ENCODE measurements around the gene EIF3C.
A peak's percentile ranks its signal among the peaks of the same experiment; 100 is the strongest.
"Not testable (repeated sequence)": the region's sequence is repeated elsewhere in the genome, so short reads cannot be mapped to it uniquely, and the experiment has no call there.

EIF3C gene

DNA sequence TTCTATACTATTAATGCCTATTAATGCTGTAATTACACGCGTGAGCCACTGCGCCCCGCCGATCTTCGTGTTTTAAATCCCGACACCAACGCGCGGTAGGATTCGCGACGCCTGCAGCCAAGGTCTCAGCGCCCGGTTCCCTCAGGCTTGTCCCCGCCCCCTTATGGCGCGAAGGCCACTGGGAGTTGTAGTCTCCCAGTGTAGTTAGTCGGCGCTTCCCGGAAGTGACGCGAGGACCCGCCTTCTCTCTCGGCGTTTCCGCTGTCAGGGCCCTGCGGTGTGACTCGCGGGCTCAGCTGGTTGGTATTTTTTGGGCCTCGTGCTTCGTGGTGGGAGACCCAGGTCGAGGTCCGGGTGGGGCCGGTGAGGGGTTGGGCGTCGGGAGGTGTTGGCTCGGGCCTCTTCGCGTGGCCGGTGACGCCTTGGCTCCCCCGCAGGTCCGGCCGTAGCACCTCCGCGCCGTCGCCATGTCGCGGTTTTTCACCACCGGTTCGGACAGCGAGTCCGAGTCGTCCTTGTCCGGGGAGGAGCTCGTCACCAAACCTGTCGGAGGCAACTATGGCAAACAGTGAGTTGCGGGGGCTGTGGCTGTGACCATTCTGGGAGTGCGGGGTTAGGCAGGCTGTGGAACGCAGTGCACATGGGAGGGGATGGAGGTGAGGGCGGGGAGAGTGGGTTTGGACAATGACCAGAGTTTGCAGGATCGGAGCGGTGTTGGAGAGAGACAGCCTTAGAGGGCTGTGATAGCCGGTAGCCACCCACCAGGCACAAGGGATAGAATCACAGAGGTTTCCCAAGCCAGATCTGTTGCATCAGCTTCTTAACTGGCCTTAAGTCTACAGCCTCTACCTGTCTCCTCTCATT, at the start of gene EIF3C:
Gene EIF3C, plus strand, starts transcription at position 245 of the 864 bp plus-strand sequence. Its CDS starts 223 bp downstream, at position 468.
- DNase-seq = not testable (repeated sequence)

- DNase-seq = not testable (repeated sequence)
Measured at GRCh38 chr16:28666264-28666663, 45.0 kb upstream of the EIF3C start.

DNA sequence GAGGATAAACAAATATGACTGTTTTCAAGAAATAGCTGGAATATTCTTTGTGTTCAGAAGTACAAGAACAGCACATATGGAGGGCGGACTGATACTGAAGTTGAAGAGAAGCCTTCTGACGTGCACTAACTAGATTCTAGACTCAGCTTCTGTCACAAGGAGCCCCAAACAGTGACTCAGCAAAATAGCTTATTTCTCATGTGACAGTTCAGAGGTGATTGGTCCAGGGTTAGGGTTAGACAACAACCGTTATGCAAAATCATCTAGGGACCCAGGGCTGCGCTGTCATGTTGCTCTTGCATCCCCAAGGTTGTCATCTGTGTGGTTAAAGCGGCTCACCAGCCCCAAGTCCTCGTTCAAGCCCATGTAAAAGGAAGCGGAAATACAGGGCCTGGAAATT, 43.8 kb upstream of the EIF3C start:
- DNase-seq = not testable (repeated sequence)

- not testable (repeated sequence) for DNase-seq
Measured at GRCh38 chr16:28668199-28668598, 43.1 kb upstream of the EIF3C start.

DNA sequence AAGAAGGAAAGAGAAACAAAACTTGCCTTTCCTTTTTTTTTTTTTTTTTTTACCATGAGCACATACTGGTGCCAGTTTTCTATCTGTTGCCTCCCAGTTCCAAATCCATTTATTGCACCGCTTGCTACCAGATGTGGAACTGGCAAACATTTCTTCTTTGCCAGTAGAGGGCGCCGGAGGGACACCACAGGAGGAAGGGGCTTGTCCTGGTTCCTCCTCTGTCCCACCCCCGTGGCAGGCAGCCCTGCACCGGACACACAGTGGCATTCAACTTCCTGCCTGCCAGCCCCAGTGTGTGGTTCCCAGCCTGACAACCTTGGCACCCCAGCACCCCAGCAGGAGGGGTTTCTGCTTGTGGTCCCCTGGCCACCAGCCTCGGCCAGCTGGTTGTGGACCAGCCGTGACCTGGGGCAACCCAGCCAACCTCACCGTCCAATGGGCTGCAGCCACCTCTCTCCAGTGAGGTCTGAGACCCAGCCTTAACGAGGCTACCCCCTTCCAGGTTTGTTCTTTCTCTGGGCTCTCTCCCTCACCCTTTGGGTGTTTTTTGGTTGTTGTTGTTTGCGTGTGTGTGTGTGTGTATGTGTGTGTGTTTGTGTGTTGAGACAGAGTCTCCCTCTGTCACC, 22.8 kb upstream of the EIF3C start:
- not testable (repeated sequence) for DNase-seq

- not testable (repeated sequence) for DNase-seq
Measured at GRCh38 chr16:28689425-28689824, 21.8 kb upstream of the EIF3C start.

DNA sequence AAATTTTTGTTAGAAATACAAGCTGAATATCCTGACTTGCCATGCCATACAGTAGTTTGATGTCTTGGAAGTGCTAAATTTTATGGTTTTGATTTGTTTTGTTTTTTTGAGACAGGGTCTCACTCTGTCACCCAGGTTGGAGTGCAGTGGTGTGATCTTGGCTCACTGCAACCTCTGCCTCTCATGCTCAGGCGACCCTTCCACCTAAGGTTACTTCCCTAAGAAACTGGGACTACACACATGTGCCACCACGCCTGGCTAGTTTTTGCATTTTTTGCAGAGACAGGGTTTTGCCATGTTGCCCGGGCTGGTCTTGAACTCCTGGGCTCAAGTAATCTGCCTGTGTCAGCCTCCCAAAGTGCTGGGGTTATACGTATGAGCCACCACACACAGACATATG, 19.5 kb upstream of the EIF3C start:
- not testable (repeated sequence) for DNase-seq

- not testable (repeated sequence) for DNase-seq
Measured at GRCh38 chr16:28693257-28693950, 17.9 kb upstream of the EIF3C start.

- not testable (repeated sequence) for DNase-seq
Measured at GRCh38 chr16:28699792-28700191, 11.5 kb upstream of the EIF3C start.

DNA sequence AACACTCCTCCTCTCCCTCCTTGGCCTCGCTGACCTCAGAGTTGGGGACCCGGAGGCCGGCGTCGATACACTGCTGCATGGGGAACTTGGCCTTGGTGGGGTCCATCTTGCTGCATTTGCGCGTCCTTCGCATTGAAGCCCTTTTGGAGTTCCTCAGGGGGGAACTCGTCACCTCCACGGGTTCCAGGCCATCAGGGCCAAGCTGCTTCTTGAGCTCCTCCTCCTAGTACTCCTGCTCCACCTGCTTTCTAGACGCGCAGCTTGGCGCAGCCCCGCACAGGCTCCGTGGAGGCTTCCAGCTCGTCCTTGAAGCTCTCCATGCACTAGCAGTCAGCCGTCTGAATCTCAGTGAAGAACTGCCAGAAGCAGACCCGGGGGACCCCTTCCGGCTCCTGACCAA, 10.9 kb upstream of the EIF3C start:
- peak in 1 of 3 donors; percentile 0 for DNase-seq

DNA sequence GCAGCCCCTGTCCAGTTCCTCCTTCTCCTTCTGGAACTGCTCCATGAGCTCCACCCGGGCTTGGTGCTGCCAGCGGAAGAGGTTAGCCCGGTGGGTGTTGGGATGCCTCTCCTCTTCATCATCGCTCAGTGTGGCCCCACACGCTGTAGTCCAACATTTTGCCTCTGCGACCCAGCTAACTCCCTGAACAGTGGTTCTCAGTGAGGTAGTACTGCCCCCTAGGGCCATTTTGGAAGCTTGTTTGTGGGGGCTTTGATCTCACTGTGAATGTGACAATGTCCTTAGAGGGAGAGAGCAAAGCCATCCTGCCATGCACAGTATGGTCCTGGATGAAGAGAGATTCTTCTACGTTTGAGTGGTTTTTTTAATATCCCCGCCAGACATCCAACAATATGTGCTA, 9.9 kb upstream of the EIF3C start:
- not testable (repeated sequence) for DNase-seq

GRCh38 chr16:28704246-28704645, 7.0 kb upstream of the EIF3C start:
- not testable (repeated sequence) for DNase-seq

DNA sequence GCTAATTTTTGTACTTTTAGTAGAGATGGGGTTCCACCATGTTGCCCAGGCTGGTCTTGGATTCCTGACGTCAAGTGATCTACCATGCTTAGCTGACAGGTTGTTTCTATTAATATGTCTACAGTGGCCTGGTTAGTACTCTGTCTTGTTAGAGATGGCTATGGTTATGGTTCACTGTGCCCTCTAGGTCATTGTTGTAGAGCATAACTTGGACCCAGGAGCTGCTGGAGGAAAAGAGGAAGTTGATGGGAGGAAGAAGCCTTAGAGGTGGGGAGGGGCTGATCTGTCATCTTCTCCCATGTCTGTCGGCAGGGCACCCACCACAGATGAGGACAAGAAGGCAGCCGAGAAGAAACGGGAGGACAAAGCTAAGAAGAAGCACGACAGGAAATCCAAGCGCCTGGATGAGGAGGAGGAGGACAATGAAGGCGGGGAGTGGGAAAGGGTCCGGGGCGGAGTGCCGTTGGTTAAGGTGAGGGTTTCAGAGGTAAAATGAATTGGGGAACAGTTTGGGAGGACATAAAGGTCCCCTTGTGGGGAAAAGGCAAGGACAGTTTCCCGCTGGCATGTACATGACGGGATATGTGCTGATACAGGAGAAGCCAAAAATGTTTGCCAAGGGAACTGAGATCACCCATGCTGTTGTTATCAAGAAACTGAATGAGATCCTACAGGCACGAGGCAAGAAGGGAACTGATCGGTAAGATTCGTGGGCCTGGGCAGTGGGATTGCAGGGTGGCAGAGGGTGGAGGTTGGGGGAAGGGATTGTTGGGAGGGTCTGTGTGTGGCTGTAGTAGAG, 11.8 kb downstream of the EIF3C start:
- DNase-seq = not testable (repeated sequence)

GRCh38 chr16:28731253-28731652, 20.0 kb downstream of the EIF3C start:
- DNase-seq = not testable (repeated sequence)

DNA sequence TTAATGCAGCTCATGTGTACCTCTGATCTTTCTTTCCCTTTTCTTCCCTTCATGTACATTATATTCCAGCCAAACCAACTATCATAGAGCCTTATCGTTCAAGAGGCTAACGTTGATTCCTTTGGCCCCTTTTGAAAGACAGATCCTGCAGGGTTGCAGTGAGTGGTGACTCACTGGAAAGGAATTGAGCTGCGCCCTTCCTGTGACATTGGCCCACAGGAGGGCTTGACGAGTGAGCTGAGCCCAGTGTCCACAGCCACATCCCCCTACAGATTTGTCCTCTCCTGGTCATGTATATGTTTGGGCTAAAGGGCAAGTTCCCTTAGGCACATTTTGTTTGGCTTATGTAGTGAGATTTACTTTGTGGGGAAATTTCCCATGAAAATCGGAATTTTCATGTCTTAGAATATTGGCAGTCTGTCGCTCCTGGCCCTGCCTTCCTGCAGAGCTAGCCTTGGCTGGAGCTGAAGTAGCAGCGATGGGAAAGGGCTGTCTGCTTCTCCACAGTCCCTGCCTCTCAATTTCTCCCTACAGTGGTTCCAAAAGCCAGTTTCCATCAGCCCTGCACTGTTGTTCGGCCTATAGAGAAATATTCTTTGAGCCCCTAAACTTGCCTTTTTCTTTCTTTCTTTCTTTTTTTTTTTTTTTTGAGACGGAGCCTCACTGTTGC, 21.3 kb downstream of the EIF3C start:
- DNase-seq = not testable (repeated sequence)

- DNase-seq = not testable (repeated sequence)
Measured at GRCh38 chr16:28739787-28740186, 28.5 kb downstream of the EIF3C start.

DNA sequence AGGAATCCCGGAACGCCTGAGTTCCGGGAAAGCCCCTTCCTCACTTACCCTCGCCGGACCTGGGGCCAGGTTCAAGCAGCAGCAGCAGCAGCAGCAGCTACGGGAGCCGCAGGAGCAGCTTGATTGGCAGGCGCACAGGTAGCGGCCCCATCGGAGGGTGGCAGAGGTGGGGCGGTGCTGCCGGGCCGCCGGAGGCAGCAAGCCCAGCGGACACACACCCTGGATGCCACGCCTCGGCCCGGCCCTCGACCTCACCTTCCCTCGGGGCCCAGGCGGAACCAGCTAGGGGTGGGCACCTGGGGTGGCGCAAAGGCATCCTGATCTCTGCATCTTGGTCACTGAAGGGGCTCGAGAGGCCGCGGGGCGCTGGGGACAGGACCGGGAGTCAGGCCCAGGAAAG, 29.4 kb downstream of the EIF3C start:
- not testable (repeated sequence) for DNase-seq

GRCh38 chr16:28741295-28741694, 30.0 kb downstream of the EIF3C start:
- not testable (repeated sequence) for DNase-seq

DNA sequence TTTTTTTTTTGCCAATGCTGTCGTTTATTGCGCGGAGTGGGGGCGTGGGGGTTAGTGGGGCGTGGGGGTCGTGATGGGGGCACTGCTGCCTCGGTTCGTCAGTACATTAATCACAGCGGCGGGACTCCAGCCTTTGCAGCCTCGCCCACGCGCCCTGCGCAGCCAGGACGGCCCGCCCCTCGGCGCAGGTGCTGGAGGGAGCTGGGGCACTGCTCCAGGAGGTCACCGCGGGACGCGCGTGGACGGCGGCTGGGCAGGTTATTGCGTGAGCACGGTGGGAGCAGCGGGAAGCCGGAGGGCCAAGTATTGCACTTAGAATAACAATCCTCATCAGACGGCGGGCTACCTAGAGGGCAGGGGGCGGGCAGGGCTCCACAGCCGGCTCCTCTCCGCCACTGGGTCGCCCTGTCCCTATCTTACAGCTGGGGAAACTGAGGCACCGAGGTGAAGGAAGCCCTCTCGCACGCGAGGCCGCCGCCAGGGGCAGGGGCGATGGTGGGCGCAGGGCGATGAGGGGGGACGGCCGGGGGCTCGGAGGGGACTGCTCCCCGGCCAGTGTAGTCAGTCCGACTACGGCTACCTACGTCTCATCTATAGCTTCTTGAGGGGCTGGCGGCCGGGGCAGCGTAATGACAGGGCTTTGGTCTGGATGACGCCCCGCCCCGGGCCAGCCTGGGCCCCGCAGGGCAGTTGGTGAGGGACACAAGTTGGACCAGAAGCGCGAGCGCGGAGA, 35.5 kb downstream of the EIF3C start:
- DNase-seq = not testable (repeated sequence)

DNA sequence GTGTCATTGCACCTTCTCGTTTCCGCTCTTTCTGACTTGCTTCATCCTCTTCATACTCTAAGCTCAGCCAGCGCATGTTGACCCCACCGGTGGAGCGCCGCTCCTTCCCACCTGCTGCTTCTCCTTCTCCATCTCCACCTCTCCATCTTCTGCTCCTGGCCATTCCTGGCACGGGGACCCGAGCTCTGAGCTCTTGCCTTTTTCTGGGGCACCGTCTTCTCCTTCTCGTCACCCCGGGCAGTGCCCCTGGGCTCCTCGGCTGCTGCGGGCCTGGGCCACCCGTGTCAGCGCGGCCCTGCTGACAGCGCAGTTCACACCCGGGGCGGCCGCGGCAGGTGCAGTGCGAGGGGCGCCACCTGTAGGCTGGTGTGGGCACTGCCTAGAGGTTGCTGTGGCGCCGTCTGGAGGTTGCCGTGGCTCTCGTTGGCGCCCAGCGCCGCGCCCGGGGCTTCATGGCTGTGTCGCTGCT, 38.8 kb downstream of the EIF3C start:
- DNase-seq = not testable (repeated sequence)

GRCh38 chr16:28750469-28751067, 39.3 kb downstream of the EIF3C start:
- DNase-seq = not testable (repeated sequence)
